IPS-NIHi11 (cell line): Measurements from ENCODE around the gene GNG2.

Experiments
- DNase-seq: peaks from one replicate; pipeline ENCODE4 v3.0.0; 2012; ENCODE audit warnings: mixed read lengths, low spot score

GNG2 gene

DNA sequence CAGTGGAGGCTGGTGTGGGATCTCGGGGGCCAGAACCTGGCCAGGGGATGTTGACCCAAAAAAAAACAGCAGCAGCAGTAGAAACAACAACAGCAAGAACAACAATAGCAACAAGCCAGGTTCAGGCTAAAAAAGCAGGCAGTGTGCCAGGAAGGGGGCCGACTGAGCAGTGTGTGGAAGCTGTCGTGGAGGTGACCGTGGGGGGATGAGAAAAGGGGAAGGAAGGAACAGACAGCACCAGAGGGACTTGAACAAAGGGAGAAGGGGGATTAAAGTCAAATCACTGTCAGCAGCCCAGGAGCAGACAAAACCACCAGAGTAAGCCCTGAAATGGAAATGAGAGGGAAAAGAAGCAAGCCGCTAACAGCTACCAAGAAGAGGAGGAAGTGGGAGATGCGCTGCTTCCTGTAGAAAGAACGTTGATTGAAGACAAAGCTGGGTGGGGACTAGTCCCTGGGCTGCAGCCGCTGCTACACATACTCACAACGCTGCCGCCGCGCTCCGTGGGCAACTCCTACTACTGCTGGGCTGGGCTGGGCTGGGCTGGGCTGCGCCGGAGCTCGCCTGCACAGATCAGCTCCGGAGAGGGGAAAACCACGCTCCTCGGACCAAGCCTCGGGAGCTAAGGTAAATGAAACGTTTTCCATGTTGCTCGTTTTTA lies at the start of gene GNG2:
GNG2 (plus strand) TSS at position 449 of the 661 bp plus-strand sequence. CDS start 90,067 bp downstream, outside the sequence.
- DNase-seq, result peak; percentile 52

DNA sequence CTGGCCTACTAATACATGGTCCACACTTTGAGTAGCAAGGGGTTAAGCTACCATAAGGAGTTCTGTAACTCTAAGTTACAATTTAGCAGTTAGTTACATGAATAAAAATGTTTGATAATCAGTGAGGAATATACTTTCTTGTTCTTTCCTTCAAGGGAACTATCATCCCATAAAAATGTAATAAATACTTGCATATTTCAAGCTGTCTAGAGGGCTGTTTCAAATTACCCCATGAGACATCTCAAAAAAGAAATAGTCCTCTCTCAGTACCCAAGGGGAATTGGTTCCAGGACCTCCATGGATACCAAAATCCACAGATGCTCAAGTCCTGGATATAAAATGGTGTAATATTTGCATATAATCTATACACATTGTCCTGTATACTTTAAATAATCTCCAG lies 48.7 kb upstream of the GNG2 start:
- DNase-seq, result no peak

DNA sequence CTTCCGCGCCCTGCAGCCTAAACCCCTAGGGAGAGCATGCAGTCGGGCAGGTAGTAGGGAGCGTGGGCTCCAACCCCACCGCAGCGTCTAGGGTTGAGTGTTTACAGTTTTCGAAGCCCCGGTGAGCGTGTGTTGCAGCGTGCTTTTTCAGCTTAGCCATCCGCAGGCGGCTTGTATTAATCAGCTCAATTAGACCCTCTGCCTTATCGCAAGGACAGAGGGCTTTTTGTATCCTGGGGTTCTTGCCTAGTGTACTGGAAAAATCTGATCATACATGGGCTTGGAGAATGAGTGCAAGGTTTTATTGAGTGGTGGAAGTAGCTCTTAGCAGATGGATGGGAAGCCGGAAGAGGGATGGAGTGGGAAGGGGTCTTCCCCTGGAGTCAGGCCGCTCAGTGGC lies 44.4 kb upstream of the GNG2 start:
- DNase-seq, result no peak

DNA sequence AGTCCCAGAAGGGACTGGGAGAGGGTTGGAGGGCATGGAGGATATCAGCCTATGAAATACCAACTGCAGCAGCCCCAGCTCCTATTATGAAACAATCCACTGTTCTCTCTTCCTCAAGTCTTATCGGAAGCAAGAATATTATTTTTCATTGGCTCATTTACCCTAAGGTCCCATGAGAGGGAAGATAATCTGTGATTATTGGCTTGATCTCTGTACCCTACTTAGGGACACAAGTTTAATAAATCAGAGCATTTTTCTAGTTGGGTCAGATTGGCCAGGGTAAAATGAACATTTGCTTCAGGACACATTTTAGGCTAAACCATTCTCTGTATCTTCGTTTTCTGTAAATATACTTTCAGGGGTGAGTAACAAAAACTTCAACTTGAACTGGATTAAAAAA lies 43.1 kb upstream of the GNG2 start:
- DNase-seq, result no peak

DNA sequence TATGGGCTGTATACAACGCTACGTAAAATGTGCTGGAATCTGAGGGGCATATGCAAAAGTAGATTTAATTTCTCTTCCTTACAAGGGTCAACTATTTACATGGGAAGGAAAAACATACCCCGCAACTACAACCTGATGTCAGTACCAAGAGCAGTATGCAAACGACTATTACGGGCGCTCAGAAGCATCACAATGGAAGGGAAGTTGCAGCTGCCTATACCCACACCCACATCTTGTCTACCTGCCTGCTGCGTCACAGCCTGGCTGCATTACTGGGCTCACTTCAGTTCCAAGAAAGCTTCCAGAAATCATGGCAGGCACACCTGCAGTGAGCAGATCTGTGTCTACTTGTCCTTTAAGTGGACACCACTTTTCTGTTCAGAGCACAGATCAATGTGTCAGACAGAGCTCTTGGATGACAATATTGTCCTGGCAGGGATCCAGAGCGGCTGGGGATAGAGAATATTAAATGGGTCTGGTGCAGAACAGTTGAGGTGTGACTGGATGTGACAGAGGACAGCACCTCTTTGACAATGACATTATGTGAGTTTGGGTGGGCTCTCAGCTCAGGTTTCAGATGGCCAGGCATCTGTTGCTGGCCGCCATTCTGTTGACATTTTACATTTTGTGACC lies 41.5 kb upstream of the GNG2 start:
- DNase-seq, result no peak

DNA sequence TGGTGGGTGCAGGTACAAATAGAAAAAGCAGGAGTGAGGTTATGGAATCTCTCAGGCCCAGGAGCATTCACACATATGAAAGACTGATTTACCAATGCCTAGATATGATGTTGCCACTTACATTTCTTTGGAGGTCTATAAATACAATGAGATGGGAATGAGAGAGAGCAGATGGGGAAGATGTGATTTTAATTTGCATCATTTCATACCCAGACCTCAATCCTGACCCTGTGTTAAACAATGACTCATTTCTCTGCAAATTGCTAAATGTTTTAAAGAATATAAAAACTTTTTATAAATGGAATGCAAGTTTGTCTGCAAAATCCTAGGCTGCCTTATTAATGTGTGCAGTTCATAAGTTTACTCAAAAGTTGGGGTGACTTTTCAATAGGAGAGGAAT lies 38.6 kb upstream of the GNG2 start:
- no peak for DNase-seq

DNA sequence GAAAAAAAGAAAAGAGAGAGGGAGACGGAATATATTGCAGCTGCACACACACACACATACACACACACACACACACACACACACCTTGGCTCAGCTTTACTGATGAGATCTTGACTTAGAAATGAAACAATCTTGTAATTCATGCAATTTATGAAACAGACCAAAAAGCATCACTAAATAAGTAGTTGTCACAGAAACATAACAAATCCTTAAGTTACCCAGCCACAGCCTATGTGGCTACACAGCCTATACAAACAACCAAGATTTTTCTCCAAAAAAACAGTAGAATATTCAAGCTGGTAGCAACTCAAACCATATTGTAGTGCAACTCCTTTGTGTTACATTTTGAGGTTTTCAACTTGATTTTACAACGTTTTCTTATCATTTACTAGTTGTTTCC lies 37.9 kb upstream of the GNG2 start:
- no peak for DNase-seq

DNA sequence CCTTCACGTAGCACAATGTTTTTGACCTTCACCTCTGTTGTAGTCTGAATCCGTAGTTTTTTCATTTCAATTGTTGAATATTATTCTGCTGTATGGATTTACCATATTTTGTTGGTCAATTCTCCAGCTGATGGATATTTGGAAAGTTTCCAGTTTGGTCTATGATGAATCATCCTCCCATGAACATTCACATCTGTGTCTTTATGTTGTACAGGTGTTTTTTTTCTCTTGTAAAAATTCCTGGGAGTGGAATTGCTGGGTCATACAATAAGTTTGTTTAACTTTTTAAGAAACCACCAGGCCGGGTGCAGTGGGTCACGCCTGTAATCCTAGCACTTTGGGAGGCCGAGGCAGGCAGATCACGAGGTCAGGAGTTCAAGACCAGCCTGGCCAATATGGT lies 36.7 kb upstream of the GNG2 start:
- no peak for DNase-seq

DNA sequence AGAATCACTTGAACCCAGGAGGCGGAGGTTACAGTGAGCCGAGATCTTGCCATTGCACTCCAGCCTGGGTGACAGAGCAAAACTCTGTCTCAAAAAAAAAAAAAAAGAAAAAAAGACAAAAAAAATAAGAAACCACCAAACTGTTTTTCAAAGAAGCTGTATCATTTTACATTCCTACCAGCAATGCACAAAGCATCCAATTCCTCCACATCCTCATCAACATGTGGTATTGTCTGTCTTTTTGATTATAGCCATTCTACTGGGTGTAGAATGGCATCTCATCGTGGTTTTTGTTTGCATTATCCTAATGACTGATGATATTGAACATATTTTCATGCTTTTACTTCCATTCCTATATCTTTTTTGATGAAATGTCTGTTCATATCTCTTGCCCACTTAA lies 36.2 kb upstream of the GNG2 start:
- no peak for DNase-seq

DNA sequence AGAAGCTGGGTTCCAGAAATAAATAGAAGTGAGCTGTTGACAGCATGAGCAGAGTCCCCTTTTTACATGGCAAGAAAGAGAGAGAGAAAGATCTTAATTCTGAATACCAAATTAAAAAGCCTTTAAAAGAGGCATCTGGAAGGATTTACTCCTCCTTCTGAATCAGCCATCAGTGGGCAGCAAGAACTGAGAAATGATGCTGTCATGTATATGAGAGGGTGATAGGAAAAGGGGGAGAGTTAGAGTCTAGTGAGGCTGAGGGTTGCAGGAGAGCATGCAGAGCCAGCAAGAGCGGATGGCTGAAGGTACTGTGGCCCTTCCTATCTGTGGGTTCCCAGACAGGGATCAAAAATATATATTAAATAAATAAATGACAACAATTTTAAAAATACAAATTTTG lies 34.5 kb upstream of the GNG2 start:
- no peak for DNase-seq

DNA sequence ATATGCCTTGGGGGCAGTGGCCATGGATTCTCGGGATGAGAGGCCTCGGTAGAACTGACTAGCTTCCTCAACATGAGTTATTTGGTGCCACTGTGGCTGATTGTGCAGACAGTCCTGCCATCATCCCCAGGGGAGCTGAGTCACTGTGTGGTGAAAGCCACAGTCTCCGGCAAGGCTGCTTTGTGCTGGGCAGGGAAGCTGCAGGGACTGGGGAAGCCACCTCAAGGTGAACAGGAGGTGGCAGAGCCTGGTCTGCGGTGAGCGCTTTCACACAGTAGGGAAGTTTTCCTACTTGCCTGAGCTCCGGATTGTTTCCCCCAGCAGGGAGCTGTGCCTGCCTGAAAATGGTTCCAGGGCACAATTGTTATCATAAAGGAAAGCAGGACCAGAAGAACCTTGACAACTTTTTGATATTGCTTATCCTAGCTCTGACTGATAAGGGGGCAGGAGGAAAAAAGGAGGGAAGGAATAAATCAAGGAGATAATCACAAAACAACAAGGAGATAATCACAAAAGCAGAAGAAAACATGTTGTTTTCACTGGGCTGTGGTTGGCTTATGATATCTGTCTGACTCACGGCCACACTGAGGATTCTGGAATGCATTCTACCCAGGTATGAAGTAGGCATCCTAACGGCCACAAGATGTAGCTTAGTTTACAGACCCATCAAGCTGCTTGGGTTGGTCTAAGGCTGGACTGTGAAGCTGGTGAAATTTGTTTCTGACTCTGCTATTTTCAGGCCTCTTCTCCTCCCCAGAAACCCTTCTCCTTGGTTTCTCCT lies 32.2 kb upstream of the GNG2 start:
- DNase-seq, result peak; percentile 34

DNA sequence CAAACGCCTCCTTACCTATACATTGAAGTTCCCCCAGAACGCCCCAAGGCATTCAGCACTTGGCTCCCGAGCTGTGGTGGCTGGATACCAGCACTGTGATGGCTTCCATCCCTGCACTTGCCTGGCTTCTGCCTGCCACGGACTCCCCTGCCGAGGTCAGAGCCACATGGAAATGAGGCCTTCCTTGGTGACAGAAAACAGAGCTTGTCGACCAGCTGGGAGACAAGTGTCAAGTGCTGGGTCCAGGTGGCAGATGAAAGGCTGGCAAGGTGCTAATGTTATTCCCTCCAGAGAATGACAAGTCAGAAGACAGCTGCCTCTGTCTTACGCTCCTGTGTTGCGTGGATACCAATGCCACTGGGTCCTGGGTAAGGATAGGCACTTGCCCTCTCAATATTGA lies 26.2 kb upstream of the GNG2 start:
- DNase-seq, result no peak

DNA sequence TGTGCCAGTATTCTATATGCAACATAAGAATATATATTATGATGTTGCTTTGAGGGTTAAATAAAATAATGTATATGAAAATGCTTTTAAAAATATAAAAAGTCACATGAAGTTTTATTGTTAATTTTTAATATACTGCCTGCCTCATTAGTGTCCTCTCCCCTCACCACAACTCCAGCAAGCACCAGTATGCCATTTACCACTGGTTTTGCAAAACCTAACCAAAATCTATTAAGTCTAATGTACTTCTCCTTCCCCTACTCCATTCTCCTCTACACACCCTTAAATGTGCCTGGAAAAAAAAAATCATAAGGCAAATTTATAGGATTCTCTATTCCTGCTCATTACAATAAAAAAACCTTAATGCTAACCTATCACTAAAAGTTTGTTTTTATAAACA lies 24.0 kb upstream of the GNG2 start:
- DNase-seq, result no peak

DNA sequence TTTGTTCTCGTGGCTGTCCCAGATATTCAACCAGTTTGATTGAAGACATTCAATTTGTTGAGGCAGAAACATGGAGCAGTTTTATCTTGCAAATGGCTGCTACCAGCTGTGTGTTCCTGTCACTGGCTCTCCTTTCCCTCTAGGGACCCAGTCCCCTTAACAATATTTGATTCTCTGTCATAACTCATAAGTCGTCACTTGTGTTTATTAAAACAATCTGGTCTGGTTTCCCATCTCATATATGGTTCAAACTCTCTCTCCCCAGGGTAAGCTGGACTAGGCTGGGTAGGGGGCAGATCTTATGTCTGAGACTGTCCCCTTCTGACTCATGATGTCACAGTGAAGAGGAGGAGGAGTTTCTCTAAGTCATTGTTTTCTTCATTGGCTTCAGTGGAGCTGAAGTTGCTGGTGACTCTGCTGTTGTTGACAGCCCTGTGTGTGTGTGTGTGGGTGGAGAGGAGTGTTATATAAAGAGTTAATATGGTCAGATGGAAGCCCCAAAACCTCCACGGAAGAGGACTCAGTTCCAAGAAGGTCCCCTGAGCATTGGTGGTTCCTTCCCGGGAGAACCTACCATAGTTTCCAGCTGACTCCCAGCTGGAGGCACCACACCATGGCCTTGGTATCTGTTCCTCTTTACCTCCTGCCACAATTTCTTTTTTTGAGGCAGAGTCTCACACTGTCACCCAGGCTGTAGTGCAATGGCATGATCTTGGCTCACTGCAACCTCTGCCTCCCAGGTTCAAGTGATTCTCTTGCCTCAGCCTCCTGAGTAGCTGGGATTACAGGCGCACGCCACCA lies 16.1 kb upstream of the GNG2 start:
- no peak for DNase-seq

DNA sequence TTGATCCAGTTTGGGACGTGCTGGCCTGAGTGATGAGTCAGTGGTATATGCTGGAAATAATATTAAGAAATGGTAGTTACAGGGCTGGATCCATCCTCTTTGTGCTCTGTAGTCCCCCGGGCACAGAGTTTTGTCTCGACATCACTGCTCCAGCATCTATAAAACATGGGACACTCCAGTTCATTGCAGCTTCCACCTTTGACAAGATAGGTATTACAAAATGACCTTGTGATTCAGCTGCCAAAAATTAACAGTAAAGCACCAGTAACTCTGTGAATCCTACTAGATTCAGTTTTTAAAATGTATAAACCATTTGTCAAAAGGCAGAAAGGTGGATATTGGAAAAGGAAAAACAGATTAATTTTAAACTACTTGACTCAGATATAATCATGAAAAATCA lies 14.6 kb upstream of the GNG2 start:
- no peak for DNase-seq

DNA sequence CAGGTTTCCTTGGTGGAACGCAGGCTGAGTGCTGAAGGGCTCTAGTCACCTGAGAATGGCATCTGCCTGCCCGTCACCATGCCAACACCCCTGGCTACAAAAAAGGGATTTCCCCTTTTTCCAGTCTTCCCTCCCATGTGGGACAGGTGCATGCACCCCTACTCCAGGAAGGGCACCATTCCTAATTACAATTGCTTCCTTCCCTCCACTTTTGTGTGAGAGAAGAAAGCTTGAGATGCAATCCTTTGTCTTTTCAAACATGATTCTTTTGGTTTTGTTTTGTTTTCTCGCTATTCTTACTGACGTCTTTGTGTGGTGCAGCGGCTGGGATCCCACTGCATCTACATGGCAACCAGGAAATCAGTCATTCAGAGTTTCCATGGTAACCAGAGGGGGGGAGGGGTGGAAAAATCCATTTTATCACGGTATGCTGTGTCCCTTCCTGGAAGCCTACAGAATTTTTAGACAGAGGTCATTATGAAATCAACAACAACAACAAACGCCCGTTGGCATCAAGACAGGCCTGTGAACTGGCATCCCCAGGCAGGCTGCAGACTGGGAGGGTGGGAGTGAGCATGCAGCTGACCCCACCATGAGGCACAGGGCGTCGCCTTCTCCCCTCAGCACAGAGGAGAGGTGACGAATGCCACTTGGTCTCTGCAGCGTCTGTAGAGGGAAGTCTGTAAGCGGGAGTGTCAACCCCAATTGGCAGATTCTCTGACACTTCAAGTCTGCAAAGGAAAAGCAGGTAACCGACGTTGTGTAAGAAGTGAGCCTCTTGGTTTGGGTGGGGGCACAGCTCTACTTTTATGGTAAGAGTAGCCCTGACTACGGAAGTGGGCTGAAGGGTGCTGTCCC lies 13.6 kb upstream of the GNG2 start:
- DNase-seq, result peak; percentile 81

DNA sequence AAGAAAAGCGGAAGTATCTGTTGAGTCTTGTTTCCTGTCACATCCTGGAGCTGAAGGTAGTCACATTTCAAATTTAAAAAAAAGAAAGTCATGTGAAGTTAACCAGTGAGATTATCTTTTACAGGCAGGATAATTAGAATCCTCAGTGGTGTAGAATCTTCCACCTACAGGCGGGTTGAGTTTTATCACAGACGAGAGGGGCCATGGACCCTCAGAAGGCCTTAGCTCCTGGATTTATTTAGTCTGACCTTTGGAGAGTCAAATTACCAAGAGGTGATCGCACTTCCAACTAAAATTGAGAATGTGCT lies 13.0 kb upstream of the GNG2 start:
- DNase-seq, result no peak

DNA sequence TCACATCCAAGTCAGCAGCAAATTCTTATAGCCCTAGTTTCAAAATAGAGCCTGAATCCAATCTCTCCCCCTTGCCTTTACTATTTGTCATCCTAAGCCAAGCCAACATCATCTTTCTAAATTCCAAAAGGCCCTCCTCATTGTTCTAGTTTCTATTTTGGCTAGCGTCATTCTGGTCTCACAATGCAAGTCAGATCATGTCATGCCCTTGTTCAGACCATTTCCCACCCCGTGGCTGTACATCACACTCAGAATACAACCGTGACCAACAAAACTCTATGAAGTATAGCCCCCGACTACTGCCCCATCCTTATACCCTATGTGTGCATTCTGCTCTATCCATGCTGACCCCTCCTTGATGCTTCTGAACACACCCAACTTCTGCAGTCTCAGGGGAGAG lies 12.3 kb upstream of the GNG2 start:
- no peak for DNase-seq

DNA sequence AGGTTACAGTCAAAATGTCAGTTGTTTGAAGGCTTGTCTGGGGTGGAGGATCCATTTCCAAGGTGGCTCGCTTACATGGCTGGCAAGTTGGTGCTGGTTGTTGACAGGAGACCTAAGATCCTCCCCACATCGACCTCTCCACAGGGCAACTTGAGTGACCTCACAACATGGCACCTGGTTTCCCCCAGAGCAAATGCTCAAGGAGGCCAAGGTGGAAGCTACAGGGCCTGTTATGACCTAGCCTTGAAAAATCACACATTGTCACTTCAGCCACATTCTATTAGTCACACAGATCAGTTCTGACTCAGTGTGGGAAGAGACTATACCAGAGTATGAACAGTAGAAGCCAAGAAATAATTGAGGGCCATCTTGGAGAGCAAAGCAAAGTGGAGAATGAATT lies 11.3 kb upstream of the GNG2 start:
- no peak for DNase-seq

DNA sequence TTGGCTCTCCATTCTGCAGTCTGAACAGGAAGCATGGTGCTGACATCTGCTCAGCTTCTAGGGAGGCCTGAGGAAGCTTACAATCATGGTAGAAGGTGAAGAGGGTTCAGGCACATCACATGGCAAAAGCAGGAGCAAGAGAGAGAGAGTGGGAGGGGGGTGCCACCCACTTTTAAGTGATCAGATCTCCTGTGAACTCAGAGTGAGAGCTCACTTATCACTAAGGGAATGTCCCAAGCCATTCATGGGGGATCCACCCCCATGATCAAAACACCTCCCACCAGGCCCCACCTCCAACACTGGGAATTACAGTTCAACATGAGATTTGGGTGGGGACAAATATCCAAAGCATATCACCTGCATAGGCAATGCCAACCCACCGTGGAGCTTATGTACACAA lies 9.8 kb upstream of the GNG2 start:
- DNase-seq, result no peak

DNA sequence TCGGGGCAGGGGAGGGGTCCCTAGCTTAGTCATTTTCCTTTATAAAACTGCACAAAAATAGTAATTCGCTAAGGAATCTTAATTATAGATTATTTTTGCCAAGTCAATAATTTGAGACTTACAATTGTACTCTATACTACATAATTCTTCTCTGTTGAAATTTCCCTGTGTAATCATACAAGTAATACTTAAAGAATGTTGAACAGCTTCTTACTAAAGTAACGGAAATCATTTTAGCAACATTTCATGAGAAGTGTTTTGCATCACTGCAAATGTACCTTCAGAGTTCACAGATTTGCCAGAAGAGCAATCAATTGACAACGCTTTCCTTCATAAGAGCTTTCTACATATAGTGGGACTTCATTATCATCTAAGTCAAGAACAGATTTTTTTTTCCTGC lies 7.9 kb upstream of the GNG2 start:
- DNase-seq, result no peak

DNA sequence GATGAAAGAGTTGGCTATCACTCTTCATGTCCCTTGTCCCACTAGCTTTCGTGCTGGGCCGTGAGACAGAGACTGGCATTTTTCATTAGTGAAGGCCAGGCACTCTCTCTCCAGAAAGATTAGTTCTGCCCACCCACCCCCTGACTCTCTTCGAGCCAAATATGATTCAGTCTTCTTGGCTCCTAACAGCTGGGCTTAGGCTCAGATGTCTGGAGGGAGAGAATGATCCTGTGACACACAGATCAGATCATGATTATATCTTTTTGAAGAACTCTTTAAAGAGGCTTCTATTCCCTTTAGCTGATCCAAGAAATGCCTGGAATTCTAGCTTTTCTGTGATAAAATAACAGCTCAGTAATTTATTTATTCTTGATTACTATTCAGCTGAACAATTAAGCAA lies 5.2 kb upstream of the GNG2 start:
- DNase-seq, result no peak
